HG02870 (cell line): ENCODE measurements around the gene SMIM12.

Source experiments
- ATAC-seq: cut with Tn5 transposase; IDR thresholded peaks from one replicate; pipeline ENCODE4 v1.9.1; 2021; ENCODE audit warnings: mild to moderate bottlenecking, moderate library complexity; ENCODE audit not compliant: unreplicated experiment

The SMIM12 gene

GRCh38 chr1:34808051-34808810 is 51.3 kb downstream of the SMIM12 start:
- ATAC-seq, result no peak

GRCh38 chr1:34806396-34806795 is 53.2 kb downstream of the SMIM12 start:
- ATAC-seq, result no peak

- no peak for ATAC-seq
Measured at GRCh38 chr1:34803770-34804169, 55.8 kb downstream of the SMIM12 start.
